Lower lobe of right lung (tissue), 2 donors: Measurements from ENCODE around the gene FZD4. TPM values are rescaled to one million over a fixed set of nuclear protein-coding genes. Genes with fewer than 3 reads are reported as not detected.

Source experiments
- ATAC-seq, 2 donors: fragments of 200-7000 bp; cut with Tn5 transposase; one replicate each; pipeline ENCODE4 v1.9.1; 2020 to 2022; ENCODE audit warnings: mild to moderate bottlenecking in 2 of 2, moderate library complexity in 2 of 2
- DNase-seq: peaks from one replicate; pipeline ENCODE4 v3.0.0-alpha.2; 2020
- H3K27ac ChIP-seq: fragments of 200-600 bp; one replicate; pipeline ENCODE4 v1.8.0; 2022
- H3K27me3 ChIP-seq: fragments of 200-600 bp; one replicate; pipeline ENCODE4 v1.8.0; 2022; ENCODE audit warnings: low read depth
- H3K36me3 ChIP-seq: fragments of 200-600 bp; one replicate; pipeline ENCODE4 v1.8.0; 2022; ENCODE audit warnings: mild to moderate bottlenecking
- H3K4me1 ChIP-seq: fragments of 200-600 bp; one replicate; pipeline ENCODE4 v1.8.0; 2022
- H3K4me3 ChIP-seq: fragments of 200-600 bp; one replicate; pipeline ENCODE4 v1.8.0; 2022; ENCODE audit warnings: mild to moderate bottlenecking
- H3K9me3 ChIP-seq: fragments of 200-600 bp; one replicate; pipeline ENCODE4 v1.8.0; 2022
- intact Hi-C: fragments of 100-400 bp; cut with DNase I; formaldehyde crosslinking; loops from one replicate; pipeline ENCODE4 v1.11.0; 2022
- total RNA-seq: library from RNA; stranded (reverse); fragmentation: NEBNext Ultra II Directional; extraction: Animal tissue kit (Norgen Biotek cat#: 25700); gene quantifications from one replicate; pipeline ENCODE4 v1.2.1, GENCODE V29; 2021
- TF ChIP-seq, protein P1 (sequence below): fragments of 200-600 bp; IDR thresholded peaks from one replicate; pipeline ENCODE4 v1.8.0; 2022; ENCODE audit warnings: antibody characterized with exemption, mild to moderate bottlenecking
- donor health status: DM: no; HTN: yes; CAD: no; lungs with severe emphysema.

The FZD4 gene
- total RNA-seq, 1 donor from 2014 or later, result 51.1 TPM

GRCh38 chr11:86910592-86910991 lies 44.6 kb downstream of the FZD4 start:
- Histone ChIP-seq H3K4me1 (peaks cover 3% of the 10 kb centered on the region), H3K27me3 (no peaks in the 10 kb centered on the region), H3K27ac (no peak overlapping the region), H3K9me3 (no peaks in the 10 kb centered on the region), H3K36me3 (no peaks in the 10 kb centered on the region), H3K4me3 (no peak overlapping the region)
- TF ChIP-seq, protein P1, sequence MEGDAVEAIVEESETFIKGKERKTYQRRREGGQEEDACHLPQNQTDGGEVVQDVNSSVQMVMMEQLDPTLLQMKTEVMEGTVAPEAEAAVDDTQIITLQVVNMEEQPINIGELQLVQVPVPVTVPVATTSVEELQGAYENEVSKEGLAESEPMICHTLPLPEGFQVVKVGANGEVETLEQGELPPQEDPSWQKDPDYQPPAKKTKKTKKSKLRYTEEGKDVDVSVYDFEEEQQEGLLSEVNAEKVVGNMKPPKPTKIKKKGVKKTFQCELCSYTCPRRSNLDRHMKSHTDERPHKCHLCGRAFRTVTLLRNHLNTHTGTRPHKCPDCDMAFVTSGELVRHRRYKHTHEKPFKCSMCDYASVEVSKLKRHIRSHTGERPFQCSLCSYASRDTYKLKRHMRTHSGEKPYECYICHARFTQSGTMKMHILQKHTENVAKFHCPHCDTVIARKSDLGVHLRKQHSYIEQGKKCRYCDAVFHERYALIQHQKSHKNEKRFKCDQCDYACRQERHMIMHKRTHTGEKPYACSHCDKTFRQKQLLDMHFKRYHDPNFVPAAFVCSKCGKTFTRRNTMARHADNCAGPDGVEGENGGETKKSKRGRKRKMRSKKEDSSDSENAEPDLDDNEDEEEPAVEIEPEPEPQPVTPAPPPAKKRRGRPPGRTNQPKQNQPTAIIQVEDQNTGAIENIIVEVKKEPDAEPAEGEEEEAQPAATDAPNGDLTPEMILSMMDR, result no peak
- intact Hi-C loops, result no loop called here
- ATAC-seq (no peak), DNase-seq (no peak)

GRCh38 chr11:86906198-86906597 lies 49.0 kb downstream of the FZD4 start:
- no peak for ATAC-seq
- H3K27me3 ChIP-seq, result no peaks in the 10 kb centered on the region
- H3K4me3 ChIP-seq, result no peak overlapping the region
- H3K27ac ChIP-seq, result no peak overlapping the region
- TF ChIP-seq, protein P1, result no peak
- intact Hi-C loops, result no loop called here
- no peaks in the 10 kb centered on the region for H3K9me3 ChIP-seq
- no peaks in the 10 kb centered on the region for H3K36me3 ChIP-seq
- no peak for DNase-seq
- no peaks in the 10 kb centered on the region for H3K4me1 ChIP-seq

DNA sequence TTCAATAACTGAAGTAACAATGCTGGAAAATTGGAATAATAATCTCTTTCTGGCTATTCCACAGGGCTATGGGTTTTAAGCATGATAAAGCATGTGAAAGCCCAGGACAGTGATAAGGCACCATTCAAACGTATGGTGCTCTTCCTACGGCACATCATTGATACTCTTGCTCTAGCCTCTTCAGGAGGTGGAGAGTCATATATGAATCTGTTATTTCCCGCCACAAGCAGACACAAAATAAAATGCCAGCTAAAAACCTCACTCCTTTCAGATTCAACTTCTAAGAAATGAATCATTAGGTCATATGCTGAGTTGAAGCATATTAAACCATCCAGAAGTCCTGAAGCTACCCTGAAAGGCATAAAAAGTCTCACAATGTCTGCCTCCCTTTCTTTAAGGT lies 49.9 kb downstream of the FZD4 start:
- no peaks in the 10 kb centered on the region for H3K27me3 ChIP-seq
- intact Hi-C loops, result no loop called here
- no peaks in the 10 kb centered on the region for H3K4me1 ChIP-seq
- no peaks in the 10 kb centered on the region for H3K36me3 ChIP-seq
- no peak for ATAC-seq
- DNase-seq, result no peak
- H3K4me3 ChIP-seq, result no peak overlapping the region
- H3K27ac ChIP-seq, result no peak overlapping the region
- H3K9me3 ChIP-seq, result no peaks in the 10 kb centered on the region
- TF ChIP-seq, protein P1, result no peak

DNA sequence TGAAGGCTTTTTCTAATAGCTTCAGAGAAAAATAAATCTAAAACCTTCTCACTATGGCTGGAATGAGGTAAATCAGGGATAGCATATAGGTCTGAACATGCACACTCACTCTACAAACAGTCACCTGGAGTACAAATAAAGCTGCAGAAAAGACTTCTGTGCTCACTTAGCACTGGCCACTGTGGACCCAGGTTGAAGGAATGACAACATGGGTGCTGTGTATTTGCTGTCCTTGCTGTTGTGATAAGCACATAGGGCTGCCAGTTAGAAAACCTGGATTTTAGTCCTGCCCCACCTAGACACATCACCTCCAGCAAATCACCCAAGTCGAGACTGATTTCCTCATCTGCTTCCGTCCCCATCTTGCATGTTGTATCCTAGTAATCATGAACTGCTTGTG lies 51.2 kb downstream of the FZD4 start:
- no peak overlapping the region for H3K4me3 ChIP-seq
- no peaks in the 10 kb centered on the region for H3K4me1 ChIP-seq
- ATAC-seq (no peak), DNase-seq (no peak)
- TF ChIP-seq, protein P1, result no peak
- intact Hi-C loops, result no loop called here
- no peaks in the 10 kb centered on the region for H3K36me3 ChIP-seq
- no peaks in the 10 kb centered on the region for H3K27me3 ChIP-seq
- no peaks in the 10 kb centered on the region for H3K9me3 ChIP-seq
- H3K27ac ChIP-seq, result no peak overlapping the region

- H3K4me3 ChIP-seq, result no peak overlapping the region
- H3K36me3 ChIP-seq, result no peaks in the 10 kb centered on the region
- H3K27ac ChIP-seq, result no peak overlapping the region
- no peak for ATAC-seq
- no peaks in the 10 kb centered on the region for H3K4me1 ChIP-seq
- DNase-seq, result no peak
- H3K9me3 ChIP-seq, result no peaks in the 10 kb centered on the region
- intact Hi-C loops, result no loop called here
- TF ChIP-seq, protein P1, result no peak
- H3K27me3 ChIP-seq, result no peaks in the 10 kb centered on the region
These were observed 52.9 kb downstream of the FZD4 start for GRCh38 chr11:86902345-86902744.

DNA sequence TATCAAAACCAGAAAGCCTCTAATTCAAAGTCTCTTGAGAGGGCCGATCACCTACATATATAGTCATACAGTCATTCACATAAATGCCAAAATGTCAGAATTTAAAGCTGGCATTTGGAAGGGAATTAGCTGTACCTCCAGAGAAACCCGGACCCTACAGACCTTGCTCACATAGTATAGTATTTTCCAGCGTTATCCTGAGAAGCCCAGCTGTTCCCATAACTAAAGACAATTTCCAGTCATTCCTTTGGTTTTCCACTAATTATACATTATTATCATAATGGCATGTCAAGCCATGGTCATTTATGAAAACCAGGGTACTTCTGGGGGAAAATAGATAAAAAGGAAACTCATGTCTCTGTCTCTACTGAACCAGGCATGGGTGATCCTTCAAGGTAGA lies 53.6 kb downstream of the FZD4 start:
- H3K4me1 ChIP-seq, result no peaks in the 10 kb centered on the region
- H3K27me3 ChIP-seq, result no peaks in the 10 kb centered on the region
- TF ChIP-seq, protein P1, result no peak
- ATAC-seq (no peak), DNase-seq (no peak)
- intact Hi-C loops, result no loop called here
- no peak overlapping the region for H3K27ac ChIP-seq
- H3K36me3 ChIP-seq, result no peaks in the 10 kb centered on the region
- H3K4me3 ChIP-seq, result no peak overlapping the region
- no peaks in the 10 kb centered on the region for H3K9me3 ChIP-seq
